ENCODE data around the gene TRPV4.

The TRPV4 gene

DNA sequence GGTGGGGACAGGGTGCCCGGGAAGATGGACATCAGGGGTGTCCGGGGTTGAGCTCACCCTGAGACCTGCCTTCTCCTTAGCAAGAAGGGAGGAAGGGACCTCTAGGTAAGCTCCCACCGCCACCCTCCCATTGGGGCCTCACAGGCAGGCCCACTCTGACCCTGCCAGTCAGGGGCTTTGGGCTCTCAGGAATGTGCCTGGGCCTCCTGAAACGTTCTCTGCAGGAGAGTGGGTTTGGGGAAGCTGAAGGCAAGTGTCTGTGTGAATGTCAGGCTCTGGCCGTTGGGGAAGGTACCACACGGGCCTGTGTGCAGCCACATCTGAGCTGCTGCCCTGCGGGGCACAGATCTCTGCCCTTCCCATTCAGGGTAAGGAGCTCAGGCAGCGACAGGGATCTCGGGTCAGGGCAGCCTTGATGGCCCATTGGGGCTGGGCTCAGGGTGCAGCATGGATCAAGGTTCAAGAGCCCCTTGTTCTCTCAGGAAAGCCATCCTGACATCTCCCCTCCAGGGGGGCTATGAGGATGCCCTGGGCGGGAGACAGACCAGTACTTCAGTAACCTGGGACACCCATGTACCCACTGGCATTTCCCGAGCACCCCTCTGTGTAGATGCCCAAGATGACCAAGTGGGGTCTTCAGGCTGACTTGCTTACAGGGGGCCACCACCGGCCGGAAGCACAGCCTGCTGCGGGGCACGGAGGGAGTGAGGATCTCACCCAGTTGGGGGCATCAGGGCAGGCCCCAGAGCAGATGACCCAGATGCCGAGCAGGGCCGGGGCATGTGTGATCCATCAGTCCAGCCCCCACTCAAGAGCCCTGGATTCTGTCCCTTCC is 89.9 kb downstream of the TRPV4 start:
- DNase-seq (ENCODE audit: extremely low read depth in 1 of 2, low read depth in 1 of 2): no peak

DNA sequence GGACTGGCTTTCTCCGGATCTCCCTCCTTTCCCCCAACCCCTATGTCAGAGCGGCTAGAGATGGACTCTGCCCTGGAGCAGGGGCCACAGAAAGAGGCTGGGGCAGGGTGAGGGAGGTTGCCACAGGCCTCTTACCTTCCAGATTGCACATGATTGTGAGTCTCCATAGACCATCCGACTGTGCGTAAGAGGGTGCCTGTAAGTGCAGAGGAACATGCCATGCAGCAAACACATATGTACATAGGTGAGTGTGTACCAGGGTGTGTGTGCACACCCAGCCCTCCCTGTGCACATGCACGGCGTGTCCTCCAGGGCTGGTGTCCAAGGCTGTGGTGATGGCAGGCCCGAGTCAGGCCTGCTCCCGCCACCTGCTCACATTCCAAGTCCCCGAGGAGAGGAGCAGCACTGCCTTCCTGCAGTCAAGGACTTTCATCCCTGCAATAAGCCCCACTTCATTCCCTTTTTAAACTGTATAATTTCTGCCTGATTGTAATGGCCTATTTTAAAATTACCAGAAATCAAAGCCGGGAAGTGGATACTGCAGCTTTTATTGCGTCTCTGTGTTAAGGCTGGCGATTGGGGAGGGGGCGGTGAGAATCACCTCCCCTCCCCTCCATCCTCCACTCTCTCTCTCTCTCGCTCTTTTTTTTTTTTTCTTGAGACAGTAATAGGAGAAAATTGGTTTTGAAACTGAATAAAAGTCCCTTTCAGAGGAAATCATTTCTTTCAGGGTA is 91.1 kb downstream of the TRPV4 start:
- DNase-seq (ENCODE audit: extremely low read depth in 1 of 2, low read depth in 1 of 2): no peak

DNA sequence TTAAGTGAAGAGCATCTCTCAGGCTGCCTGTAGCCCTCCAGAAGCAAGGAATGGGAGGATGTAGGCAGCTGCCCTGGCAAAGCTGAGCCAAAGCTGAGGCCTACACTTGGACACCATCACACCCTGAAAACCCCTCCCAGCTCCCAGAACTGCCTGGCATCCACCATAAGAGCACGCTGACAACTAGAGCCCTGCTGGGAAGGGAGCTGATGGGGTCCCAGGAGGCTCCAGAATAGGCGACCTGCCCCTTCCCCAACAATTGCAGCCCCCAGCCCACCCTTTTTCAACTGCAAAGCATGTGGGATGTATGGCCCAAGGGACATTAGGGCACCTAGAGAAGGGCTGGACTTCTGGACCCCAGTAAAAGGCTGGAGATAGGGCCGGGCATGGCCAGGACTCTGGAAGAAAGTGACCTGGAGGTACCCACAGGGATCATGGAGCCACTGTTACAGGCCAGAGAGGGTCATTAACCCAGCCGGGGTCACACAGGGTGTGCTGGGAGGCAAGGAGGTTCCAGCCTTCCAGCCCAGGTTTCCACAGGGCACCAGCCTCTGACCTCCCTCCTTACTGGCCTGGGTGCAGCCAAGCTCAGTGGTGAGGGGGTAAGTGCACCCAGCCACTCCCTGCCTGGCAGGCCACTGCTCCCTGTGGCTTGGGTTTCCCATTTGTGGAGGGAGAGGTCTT is 91.8 kb downstream of the TRPV4 start:
- no peak for DNase-seq (ENCODE audit: extremely low read depth in 1 of 2, low read depth in 1 of 2)

DNA sequence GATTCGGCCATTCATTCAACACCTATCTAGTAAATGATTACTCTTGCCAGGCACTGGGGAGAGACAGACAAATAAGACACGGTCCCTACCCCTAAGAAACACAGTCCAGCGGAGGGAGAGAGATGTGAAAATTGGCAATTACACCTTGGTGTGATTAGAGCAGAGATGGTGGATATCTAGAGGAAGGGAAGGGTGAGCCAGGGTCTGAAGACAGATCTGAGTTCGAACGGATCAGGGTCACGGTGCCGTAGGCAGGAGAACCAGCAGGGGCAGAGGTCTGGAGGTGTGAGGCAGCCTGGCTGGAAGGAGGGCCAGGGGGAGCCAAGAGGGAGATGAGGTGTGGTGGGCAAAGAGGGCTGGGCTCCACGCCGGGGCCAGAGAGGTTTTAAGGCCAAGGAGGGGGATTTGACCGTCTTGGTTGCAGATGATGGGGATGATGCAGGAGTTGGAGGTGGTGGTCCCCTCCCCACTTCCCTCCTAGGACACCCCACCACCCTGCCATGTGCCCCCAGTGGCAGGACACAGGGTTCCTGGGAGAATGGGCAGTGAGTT is 92.4 kb downstream of the TRPV4 start:
- DNase-seq (ENCODE audit: extremely low read depth in 1 of 2, low read depth in 1 of 2): no peak

DNA sequence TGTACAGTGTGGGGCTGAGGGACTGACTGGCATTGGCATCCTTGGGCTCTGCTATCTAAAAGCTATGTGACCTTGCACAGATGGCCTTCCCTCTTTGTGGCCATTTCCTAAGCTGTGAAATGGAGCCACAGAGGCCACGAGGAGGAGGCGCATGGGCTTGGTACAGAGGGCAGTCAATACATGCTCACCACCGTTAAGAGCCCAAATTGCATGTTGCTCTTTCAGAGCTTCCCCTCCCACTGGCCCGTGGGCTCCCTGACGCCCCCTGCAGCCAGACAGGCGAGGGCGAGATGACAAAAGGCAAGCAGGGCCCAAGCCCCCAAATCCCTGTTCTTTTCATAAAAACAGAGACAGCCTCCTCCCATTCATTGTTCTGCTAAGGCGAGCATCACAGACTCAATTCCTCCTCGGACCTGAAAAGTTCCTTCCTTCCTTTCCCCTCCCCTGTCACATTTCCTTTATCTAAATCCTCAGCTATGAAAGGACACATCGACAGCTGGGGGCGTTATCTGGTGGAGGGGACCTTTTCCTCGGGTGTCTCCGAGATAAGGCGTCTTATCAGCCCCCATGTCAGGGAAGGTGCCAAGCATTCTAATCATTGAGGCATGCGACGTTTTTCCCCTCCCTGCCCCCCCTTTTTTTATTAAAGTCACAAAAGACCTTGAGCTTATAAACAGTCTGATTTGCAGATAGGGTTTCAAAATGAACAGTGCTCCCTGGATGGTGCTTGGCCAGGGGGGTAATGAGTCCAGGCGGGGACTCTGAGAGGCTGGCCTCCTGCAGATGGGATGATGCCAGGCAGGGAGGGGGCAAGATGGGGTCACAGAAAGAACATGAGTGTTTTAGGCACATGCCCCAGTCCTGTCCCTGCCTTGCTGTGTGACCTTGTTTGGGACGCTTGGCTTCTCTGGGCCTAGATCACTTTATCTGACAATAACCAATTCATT is 93.2 kb downstream of the TRPV4 start:
- DNase-seq (ENCODE audit: extremely low read depth in 1 of 2, low read depth in 1 of 2): no peak

DNA sequence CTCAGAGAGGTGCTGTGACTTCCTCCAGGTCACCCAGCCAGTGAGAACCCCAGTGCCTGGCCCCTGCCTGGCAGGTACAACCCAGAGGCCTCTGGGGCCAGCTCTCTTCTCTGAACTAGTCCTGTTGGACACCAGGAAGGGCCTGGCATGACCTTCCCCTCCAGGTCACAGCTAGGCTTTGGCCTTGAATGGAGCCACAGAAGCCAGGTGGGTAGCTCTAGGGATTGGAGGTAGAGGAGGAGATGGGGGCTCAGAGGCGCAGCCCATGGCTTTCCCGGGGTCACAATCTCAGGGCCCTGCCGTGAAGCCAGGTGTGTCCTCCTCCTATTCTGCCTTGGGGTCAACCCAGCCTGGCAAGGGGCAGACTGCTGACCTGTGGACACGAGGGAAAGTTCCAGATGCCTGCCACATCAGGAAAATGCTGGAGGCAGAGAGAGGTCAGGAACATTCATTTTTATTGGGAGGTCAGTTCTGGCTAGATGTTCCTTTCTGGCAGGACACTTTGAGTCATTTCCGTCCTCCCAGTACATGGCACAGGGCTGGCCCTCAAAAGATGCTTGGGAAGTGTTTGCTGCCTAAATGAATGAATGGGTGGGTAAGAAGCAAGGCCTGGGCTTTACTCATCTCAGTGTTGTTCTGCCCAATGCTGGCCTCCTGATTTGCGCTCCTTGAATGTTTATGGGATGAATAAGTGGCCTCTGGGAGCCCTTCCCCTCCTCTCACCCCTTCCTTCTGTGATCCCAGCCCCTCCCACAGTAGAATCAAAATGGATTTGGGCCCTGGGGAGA is 94.1 kb downstream of the TRPV4 start:
- DNase-seq (ENCODE audit: extremely low read depth in 1 of 2, low read depth in 1 of 2): no peak

DNA sequence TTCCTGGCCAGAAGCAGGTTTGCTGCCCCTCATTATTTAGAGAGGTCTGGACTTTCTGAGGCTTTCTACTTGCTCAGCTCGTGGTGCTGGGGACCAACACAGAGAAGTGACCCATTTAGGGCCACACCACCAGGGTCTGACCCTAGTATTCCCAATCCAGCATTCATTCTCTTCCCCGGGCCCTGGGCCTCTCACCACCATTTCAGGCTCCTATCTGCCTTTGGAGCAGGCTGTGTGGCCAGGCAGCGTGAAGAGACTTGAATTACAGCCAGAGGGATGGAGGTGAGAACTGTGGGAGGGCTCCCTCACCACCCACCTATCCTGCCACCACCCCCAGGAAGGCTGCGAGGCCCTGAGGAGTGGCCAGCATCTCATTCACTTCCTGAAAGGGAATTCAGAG is 95.0 kb downstream of the TRPV4 start:
- no peak for DNase-seq (ENCODE audit: extremely low read depth in 1 of 2, low read depth in 1 of 2)

DNA sequence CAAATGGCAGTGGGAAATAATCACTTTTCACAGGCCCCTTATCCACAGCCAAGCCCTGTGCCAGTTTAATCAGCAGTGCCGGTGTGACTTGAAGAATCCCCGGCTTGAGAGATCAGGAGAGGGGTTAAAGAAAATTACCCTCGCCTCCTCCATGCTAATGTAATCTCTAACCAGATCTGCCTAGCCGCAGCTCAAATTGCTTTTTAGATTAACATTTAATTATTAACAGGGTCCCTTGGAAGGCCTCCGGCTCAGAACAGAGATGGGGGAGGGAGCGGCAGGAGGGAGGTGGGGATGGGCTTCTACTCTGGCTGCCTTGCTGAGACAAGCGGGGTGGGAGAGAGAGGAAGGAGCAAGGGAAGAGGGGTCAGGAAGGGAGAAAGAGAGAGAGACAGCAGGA is 95.6 kb downstream of the TRPV4 start:
- no peak for DNase-seq (ENCODE audit: extremely low read depth in 1 of 2, low read depth in 1 of 2)

DNA sequence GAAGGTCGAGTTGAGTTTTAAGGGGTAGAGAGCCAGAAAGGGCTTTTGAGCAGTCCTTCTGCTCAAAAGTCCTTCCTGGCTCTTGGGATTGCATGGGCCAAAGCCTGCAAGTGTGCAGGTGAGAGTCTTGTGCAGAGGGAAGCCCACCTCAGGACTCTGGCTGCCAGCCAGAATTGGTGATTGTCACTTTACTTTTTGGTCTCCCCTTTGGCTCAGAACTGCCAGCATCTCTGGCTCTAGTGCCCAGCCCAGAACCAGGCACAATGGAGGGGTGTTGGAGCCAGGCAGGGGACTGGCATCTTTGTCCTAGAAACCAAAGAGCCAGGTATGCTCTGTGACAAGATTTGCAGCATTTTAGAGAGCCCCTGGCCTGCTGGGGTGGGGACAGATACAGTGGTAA is 96.1 kb downstream of the TRPV4 start:
- DNase-seq (ENCODE audit: extremely low read depth in 1 of 2, low read depth in 1 of 2): no peak

DNA sequence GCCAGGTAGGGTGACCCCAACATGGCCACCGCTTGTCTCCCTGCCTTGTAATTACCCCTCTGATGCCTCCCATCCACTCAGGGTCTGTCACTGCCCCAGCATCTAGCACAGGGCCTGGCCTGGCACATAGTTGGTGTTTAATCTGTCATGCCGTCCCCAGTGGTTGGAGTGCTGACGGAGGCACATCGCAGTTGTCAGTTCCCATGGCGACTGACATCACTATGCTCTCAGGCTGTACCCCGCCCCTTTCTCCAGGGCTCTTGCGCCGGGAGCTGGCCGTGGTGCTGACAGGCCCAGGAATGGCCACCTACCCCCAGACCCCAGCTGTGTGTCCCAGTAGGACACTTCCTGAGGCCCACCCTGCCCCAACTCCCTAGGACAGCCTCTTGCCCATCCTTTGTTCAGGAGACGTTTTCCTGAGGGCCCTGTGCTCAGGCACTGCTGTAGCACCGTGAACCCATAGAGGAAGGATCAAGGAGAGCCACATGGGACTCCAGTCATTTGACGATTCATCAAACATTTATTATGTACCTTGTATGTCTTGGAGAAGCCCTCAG is 96.6 kb downstream of the TRPV4 start:
- no peak for DNase-seq (ENCODE audit: extremely low read depth in 1 of 2, low read depth in 1 of 2)

DNA sequence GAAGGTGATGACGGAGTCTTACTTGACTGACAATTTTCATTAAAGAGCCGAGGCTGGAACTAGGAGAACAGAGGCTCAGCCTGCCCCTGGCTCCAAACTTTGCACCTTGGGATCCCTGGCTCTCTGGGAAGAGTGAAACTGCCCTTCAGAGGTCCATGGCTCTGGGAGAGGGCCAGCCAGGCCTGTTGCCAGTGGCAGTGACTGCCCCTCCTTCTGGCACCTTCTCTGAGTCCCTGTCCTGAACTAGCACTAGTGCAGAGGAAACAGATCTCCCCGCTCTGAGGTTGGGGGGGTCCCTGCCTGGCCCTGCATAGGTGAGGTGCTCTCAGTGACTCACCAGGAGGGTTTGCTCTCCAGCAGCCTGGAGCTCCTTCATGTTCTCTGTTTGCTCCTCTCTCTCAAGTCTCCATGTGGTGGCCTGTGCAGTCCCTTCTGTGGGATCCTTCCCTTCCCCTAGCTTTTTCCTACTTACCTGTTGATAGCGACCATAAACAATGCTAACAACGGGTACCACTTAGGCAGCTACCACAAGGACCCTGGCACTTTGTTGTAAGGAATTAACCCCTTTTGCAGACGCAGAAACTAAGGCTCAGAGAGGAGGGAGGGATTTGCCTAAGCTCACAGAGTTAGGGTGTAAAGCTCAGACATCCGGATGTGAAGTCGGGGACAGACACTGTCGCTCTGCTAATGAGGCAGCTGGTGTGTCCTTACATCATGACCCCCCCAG is 97.2 kb downstream of the TRPV4 start:
- no peak for DNase-seq (ENCODE audit: extremely low read depth in 1 of 2, low read depth in 1 of 2)

DNA sequence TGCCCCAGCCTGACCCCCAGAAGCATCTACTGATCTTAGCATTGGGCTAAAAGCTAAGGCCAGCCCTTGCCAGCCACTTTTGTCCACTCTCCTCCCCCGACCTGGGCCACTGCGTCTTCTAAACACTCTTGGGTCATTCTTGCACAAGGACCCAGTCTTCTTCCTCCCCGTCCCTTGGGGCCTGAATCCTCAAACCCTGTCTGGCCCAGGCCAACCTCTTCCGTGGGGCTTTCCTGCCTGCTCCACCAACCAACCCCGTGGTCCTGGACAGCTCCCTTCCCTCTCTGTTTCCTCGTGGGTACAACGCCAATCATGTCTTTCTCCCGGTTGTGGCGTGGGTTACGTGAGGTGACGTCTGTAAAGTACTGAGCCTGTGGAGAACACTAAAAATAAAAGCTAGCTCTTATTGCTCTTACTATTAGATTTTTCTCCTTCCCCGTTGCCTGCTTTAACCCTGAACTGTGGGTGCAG is 98.1 kb downstream of the TRPV4 start:
- DNase-seq (ENCODE audit: extremely low read depth in 1 of 2, low read depth in 1 of 2): no peak

DNA sequence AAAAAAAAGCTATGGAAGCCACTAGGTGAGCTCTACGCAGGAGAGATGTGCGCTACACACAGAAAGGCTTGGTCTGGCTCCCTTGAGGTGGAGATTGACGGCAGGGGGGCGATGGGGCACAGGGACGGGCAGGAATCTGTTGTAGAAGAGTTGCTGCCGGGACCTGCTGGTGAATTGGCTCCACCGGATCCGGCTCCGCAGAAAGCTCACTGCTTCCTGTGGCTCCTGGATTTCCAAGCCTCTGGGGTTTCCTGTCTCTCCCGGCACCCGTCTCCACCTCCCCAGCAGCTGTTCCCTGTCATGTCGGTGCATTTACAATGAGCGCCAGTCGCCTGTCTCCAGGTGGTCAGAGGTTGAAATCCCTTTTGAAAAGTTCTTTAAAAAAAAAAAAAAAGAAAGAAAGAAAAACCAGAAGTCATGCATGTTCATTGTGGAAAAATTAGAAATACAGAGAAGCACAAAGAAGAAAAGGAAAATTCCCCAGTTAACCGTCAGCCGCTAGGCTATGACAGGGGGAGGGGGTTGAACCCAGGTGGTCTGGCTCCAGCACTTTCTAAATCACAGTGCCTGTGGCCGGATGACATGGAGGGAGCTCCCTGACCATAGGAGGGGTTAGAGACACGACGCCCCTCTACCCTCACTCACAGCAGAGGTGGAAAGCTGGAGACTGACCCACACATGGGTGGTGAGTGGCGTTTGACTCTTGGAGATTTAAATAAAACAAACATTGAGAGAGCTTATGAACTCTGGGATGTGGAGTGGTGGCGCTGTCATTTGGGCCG is 98.8 kb downstream of the TRPV4 start:
- no peak for DNase-seq (ENCODE audit: extremely low read depth in 1 of 2, low read depth in 1 of 2)

Data from activated CD8-positive, alpha-beta memory T cell treated with anti-CD3 and anti-CD28 coated beads for 1 hour (primary cell).